A673 (cell line): Measurements from ENCODE around the gene FLNC. TPM values are rescaled to one million over a fixed set of nuclear protein-coding genes. Genes with fewer than 3 reads are reported as not detected.

Experiments used
- BruUV-seq: library from RNA; stranded (reverse); fragments of 400-500 nt; replicated peaks from 2 replicates; lab custom pipeline; 2021; lab: Mats Ljungman, UMichigan
- CTCF ChIA-PET: fragments of 300-600 bp; sonication (Branson Sonifier 250); formaldehyde crosslinking; loops from one replicate; lab custom pipeline; 2022; ENCODE audit warnings: antibody characterized with exemption; lab: Charles Lee
- POLR2A ChIA-PET: fragments of 300-600 bp; sonication (Branson Sonifier 250); formaldehyde crosslinking; loops from one replicate; lab custom pipeline; 2022; ENCODE audit warnings: antibody characterized with exemption; ENCODE audit not compliant: low non-redundant PET; lab: Charles Lee
- DNase-seq: peaks from one replicate; pipeline ENCODE4 v3.0.0-alpha.2; 2015; ENCODE audit warnings: low spot score
- H3K27ac ChIP-seq: fragments of 200-600 bp; sonication (generic); 2 replicates; pipeline ENCODE4 v1.5.1; 2016; ENCODE audit warnings: mixed run types, low read depth, mild to moderate bottlenecking, mixed read lengths, antibody characterized with exemption, low read length; ENCODE audit not compliant: poor library complexity, severe bottlenecking
- H3K27me3 ChIP-seq: fragments of 200-600 bp; sonication (generic); replicated peaks from 2 replicates; pipeline ENCODE4 v1.6.1; 2017; ENCODE audit warnings: mixed run types, low read depth, mild to moderate bottlenecking, mixed read lengths, antibody characterized with exemption, low read length; ENCODE audit not compliant: insufficient read depth, poor library complexity
- H3K36me3 ChIP-seq: fragments of 200-600 bp; sonication (generic); 2 replicates; pipeline ENCODE4 v1.6.1; 2016; ENCODE audit warnings: mixed run types, mild to moderate bottlenecking, mixed read lengths, antibody characterized with exemption, low read length; ENCODE audit not compliant: insufficient read depth, poor library complexity, severe bottlenecking
- H3K4me1 ChIP-seq: fragments of 200-600 bp; sonication (generic); 2 replicates; pipeline ENCODE4 v1.6.1; 2017; ENCODE audit warnings: mixed run types, mild to moderate bottlenecking, mixed read lengths, antibody characterized with exemption, low read length; ENCODE audit not compliant: insufficient read depth, poor library complexity, severe bottlenecking
- H3K4me3 ChIP-seq: fragments of 200-600 bp; sonication (generic); 2 replicates; pipeline ENCODE4 v1.5.1; 2016; ENCODE audit warnings: low read depth, mixed run types, mild to moderate bottlenecking, mixed read lengths, low read length; ENCODE audit not compliant: poor library complexity, severe bottlenecking
- H3K9me3 ChIP-seq: fragments of 200-600 bp; sonication (generic); 2 replicates; pipeline ENCODE4 v1.6.1; 2016; ENCODE audit warnings: mixed run types, low read depth, mild to moderate bottlenecking, mixed read lengths, antibody characterized with exemption, low read length; ENCODE audit not compliant: poor library complexity, severe bottlenecking
- CTCF ChIP-seq: fragments of 300-800, 200-600 bp; sonication (generic); conservative IDR thresholded peaks from 2 replicates; pipeline ENCODE4 v1.5.1; 2017; ENCODE audit warnings: low read depth, mild to moderate bottlenecking, antibody characterized with exemption, low read length, moderate library complexity, mixed read lengths
- EZH2 ChIP-seq: fragments of 200-600 bp; sonication (generic); IDR thresholded peaks from 2 replicates; pipeline ENCODE4 v1.6.1; 2017; ENCODE audit warnings: borderline replicate concordance, low read depth, mild to moderate bottlenecking, mixed read lengths, antibody characterized with exemption, low read length; ENCODE audit not compliant: poor library complexity, severe bottlenecking
- intact Hi-C: fragments of 100-400 bp; cut with micrococcal nuclease; formaldehyde crosslinking; loops from one replicate; pipeline ENCODE4 v1.10.0; 2022; ENCODE audit not compliant: unreplicated experiment
- total RNA-seq: library from RNA; stranded (reverse); gene quantifications from 2 replicates; pipeline ENCODE4 v1.2.3, GENCODE V29; 2021

Gene FLNC
- total RNA-seq, 1 experiment from 2014 or later, result 6.5 TPM

GRCh38 chr7:128902761-128903585 is 72.8 kb downstream of the FLNC start:
- Histone ChIP-seq H3K4me3 (no peak overlapping the region), H3K9me3 (peaks cover 6% of the 10 kb centered on the region), H3K27me3 (no peaks in the 10 kb centered on the region), H3K27ac (no peak overlapping the region), H3K4me1 (no peaks in the 10 kb centered on the region), H3K36me3 (no peaks in the 10 kb centered on the region)
- BruUV-seq, result no TSS peak
- ChIA-PET POLR2A (no interaction called here), CTCF (interaction anchor here (0.6 kb wide), 1 partner anchor 859 kb away, joined by 9 read pairs; no protein-coding TSS in a partner anchor)
- intact Hi-C loops, result no loop called here
- TF ChIP-seq CTCF (no peak), EZH2 (no peak)
- DNase-seq, result no peak

- Histone ChIP-seq H3K4me3 (no peak overlapping the region), H3K27me3 (no peaks in the 10 kb centered on the region), H3K4me1 (no peaks in the 10 kb centered on the region), H3K27ac (no peak overlapping the region), H3K36me3 (no peaks in the 10 kb centered on the region), H3K9me3 (peaks cover 6% of the 10 kb centered on the region)
- no peak for DNase-seq
- POLR2A ChIA-PET, result no interaction called here
- BruUV-seq, result no TSS peak
- CTCF ChIA-PET, result no interaction called here
- intact Hi-C loops, result loop anchor here (1.0 kb wide), 1 partner anchor 188 kb away; no protein-coding TSS in a partner anchor
- TF ChIP-seq CTCF, result no peak
- no peak for TF ChIP-seq EZH2
These were observed 73.6 kb downstream of the FLNC start for GRCh38 chr7:128903621-128904361.

- Histone ChIP-seq H3K4me1 (no peaks in the 10 kb centered on the region), H3K36me3 (no peaks in the 10 kb centered on the region), H3K4me3 (no peak overlapping the region), H3K27me3 (no peaks in the 10 kb centered on the region), H3K27ac (no peak overlapping the region), H3K9me3 (no peaks in the 10 kb centered on the region)
- ChIA-PET CTCF (no interaction called here), POLR2A (no interaction called here)
- no peak for TF ChIP-seq EZH2
- peak; percentile 72 for TF ChIP-seq CTCF
- intact Hi-C loops, result loop anchor here (1.0 kb wide), 1 partner anchor 187 kb away; no protein-coding TSS in a partner anchor
- BruUV-seq, result no TSS peak
- peak; percentile 76 for DNase-seq
These were observed 74.4 kb downstream of the FLNC start for GRCh38 chr7:128904381-128905197.
